Measurements from ENCODE around the gene FGF12. TPM values are rescaled to one million over a fixed set of nuclear protein-coding genes. Genes with fewer than 3 reads are reported as not detected.

The FGF12 gene
- total RNA-seq, 1 donor from 2014 or later = 3.2 TPM

DNA sequence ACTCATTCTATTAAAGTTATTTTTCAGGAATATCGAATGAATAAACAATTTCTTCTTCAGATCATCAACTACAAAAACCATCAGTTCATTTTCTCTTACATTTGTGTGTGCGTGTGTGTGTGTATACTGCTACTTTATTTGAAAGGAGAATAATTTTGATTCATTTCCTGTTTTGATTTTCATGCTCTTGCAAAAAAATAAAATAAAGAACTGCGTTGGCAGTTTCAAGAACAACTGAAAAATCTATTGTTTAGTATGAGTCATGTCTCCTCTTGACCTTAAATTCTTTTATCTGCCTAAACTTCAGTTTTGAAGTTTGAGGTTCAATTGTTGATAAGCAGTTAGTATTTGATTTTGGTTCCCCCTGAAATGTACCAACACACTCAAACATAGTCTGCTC, 540.8 kb downstream of the FGF12 start:
- no peak for DNase-seq (ENCODE audit: low spot score)

DNA sequence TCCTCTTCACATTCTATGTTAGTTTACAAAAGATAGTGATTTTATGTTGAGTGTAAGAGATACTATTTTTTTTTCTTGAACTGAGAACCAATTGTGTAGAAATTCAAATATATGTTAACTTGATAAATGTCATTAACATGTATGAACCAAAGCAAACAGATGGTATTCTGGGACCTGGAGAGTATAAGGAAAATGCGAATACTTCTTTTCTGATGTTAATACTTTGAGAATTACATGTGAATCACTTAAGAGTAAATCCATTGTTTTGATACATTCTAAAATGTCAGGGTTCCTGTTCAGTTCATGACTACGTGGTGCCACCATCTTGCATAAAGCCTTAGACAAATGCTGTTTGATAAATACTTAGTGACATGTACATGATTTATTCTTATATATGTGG, 541.3 kb downstream of the FGF12 start:
- no peak for DNase-seq (ENCODE audit: low spot score)

DNA sequence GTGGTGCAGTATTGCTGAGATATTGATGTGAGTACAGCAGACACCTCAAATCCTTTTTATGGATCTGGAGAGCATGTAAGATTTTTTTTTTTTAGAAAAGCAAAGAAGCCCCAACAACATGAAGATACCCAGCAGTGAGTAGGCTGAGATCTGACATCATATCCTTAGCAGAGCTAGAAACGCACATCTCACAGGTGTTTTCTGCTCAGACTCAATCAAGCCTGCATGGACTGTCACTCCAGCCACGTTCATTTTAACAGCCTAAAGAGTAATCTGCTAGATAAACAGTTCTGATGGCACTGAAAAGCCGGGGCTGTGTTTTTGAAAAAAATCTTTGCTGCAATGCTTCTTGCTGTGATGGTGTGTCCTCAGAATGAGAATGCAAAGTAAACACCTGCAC, 544.2 kb downstream of the FGF12 start:
- no peak for DNase-seq (ENCODE audit: low spot score)

DNA sequence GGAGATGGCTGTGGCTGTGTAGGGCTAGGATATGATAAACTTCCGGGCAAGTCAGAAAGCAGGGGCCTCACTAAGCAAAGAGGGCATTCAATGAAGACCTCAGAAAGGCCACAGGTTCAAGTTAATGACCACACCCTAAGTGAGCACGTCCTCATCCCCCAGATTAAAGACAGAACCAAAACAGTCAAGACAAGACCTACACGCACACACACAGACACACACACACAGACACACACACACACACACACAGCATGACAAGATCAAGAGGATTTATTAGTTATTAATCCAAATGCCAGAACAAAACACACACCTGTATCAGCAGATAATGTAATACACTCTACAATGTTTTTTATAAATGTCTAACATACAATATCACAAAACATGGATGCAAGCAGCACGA, 546.2 kb downstream of the FGF12 start:
- DNase-seq (ENCODE audit: low spot score) = no peak

DNA sequence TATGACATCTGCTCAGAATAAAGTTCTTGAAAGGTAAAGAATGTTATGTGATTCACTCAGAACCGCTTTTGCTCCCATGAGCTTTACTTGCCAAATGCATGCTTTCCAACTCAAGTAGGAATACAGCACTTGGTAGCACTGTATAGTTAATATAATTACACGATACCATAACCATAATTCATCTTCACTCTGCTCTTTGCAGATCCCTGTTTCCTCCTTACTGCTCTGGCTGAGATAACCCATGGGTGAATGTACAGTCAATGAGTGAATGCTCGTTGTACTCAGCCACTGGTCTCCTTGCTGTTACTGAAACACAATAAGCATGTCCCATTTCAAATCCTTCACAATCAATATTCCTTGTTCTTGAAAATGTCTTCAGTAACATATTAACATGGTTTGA, 550.0 kb downstream of the FGF12 start:
- DNase-seq (ENCODE audit: low spot score) = no peak

DNA sequence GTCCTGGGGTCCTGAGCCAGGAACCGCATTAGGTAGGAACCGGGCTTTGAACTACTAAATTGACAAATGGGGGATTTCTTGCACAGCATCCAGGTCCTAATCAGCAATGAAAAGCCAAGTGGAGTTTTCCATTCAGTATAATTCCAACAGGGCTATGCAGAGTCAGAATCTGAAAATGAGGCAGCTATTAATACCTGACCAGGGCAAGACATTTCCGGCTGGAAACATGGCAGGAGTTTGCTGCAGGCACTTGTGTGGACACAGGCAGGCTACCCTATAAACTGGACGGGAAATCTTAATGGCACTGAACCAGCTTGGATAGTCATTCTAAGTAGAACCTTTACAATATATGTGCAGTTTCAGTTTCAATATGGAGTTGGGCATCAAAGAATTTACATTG, 553.1 kb downstream of the FGF12 start:
- no peak for DNase-seq (ENCODE audit: low spot score)

DNA sequence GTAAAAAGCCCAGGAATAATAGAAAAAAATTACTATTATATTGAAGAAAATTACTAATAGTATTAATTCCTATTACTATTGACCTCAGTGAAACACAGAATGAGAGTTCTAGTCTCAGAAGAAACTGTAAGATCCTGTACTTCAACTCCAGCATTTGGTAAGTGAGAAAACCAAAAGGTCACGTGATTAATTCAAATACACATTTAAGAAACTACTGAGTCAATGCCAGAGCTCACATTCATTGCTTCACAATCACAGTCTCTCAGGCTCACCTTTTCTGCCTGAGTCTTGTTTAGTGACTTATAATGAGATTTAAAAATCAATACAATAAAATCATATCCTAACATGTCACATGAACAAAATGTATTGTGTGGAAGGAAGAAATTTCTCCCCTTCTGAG, 556.1 kb downstream of the FGF12 start:
- no peak for DNase-seq (ENCODE audit: low spot score)

DNA sequence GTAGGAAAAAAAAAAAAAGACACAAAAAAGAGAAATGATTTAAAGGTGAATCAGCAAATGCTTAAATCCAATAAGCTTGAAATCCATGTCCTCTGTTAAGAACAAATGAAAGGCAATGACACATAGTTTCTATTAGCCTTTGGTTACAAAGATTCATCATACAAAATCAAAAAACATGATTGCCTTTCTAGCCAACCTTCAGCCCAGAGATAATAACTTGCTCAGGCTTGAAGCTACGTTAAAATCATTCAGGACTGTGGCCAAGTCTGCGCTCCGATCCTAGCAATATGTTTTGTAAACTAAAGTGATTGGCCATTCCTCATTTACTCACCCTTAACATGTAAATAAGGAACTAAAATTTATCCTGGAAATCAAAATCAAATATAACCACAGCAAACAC, 556.7 kb downstream of the FGF12 start:
- no peak for DNase-seq (ENCODE audit: low spot score)

DNA sequence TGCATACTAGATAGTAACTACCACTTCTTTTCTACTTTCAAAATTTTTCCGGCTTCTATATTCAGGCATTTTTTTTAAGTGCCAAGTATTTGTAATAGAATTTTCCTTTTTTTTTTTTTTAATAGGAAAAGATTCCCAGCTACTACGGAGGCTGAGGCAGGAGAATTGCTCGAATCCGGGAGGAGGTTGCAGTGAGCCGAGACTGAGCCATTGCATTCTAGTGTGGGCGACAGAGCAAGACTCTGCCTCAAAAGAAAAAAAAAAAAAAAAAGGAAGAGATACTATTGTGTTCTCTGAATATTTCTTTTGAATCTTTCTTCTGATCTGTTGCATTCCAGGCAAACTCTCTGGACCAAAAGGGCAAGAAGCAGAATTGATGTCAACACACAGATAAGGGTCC, 557.3 kb downstream of the FGF12 start:
- DNase-seq (ENCODE audit: low spot score) = no peak

DNA sequence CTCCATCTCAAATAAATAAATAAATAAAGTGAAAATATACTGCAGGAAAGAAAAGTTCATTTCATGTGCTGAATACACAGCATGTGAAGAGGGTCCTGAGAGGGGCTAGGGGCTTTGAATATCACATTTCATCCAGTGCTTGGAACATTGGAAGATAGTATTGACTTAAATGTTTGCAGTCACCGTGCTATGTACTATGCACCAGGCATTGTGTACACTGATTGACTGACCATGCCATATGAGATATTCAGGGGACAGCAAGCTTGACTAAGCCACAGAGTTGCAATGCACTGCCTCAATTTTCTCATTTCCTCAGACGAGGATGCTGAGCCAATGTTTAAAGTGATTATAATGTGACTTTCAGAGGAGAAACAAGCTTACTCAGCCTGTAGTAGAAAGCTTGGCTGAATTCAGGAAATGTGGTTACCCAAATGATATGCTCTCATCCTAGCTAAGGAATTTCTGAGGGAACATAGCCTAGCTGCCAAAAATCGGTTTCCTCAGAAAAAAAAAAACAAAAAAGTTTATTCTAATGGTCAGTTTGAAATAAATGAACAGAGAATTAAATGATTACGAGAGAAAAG, 557.9 kb downstream of the FGF12 start:
- no peak for DNase-seq (ENCODE audit: low spot score)

DNA sequence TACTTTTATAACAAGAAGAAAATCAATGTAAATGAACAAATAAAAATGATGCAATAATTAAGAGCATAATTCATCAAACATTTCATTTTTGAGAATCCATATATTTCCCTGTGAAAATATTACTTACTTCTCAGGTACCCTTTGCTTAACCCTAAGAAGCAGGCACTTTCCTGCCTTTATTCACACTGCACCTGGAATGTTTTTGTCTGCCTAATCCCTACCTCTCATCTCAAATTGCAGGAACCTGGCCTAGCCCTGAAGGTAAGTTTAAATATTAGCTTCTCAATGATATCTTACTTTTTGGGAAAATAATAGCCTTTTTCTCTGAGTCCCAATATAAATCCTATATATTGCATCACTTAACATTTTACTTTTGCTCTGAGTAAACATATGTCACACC, 559.1 kb downstream of the FGF12 start:
- DNase-seq (ENCODE audit: low spot score) = no peak

DNA sequence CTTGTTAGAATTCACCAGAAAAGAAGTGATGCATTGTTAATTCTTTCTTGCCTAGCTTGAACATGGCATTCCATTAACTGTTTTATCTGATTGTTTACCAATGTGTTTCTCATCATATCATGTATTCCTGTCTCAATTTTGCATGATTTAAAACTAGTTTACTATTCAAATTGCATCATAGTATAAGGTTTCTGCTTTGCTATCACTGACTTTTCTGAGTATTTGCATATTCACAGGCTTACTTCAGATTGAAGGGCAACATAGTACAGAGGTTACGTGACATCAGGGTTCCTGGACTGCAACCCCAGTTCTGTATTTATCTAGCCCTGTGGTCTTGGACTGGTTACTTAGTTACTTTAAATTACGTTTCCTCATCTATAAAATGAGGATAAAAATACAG, 561.8 kb downstream of the FGF12 start:
- DNase-seq (ENCODE audit: low spot score) = no peak

DNA sequence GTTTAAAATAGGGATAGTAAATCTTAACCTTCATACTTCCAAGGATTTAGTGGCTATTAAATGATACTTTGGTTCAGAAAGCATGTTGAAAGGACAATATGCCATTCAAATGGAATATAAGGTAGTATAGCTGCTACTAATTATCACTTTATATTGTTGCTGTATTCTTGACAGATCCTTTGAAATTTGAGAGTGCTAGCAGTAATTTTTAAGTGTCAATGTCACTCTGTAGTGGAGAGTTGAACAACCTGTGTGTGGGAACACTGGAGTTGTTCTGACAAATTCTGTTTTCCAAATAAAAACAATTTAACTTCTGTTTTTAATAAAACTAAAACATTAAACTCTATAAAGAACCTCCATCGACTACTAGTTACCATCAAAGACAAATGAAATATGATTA, 565.7 kb downstream of the FGF12 start:
- no peak for DNase-seq (ENCODE audit: low spot score)

DNA sequence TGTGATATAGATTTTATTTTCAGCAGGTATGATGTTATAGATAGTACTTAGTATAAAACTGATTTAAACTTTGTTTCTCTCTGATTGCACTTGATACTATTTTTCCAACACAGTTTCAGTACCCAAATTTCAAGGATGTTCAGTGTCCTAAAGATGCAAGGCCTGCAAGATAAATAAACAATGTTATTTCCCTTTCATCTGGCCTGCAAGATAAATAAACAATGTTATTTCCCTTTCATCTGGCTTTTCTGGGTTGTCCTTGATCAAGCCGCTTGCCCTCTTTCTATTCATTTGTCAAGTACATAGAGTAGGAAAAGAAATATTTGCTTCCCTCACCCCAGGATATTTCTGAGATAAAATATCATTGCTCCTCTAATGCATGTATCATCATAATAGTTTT, 571.0 kb downstream of the FGF12 start:
- DNase-seq (ENCODE audit: low spot score) = no peak

DNA sequence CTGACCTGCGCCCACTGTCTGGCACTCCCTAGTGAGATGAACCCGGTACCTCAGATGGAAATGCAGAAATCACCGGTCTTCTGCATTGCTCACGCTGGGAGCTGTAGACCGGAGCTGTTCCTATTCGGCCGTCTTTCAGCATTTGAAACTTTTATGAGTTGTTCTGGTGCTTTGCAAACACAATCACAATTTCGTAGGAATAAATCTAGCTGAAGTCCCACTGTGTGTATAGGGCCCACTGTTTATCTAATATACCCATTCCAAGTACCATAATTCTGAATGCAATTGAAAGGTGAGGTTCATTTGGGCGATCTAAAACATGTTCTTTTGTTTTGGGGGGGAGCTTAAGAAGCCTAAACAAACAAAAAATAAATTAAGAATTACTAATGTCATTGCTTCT, 572.1 kb downstream of the FGF12 start:
- DNase-seq (ENCODE audit: low spot score) = no peak

DNA sequence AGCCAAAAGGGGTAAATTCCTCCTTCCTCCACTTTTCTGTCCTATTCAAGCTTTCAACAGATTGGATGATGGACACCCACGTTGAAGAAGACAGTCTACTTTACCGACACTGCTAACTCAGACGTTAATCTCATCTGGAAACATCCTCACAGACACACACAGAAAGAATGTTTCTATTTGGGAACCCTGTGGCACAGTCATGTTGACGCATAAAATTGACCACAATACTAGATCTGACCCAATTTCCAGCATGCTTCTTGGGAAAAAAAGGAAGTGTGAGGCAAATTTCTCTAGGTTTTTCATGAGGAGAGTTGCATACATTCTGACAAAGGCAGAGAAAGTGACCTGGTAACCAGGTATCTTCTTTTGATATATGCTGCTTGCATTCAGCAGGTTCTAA, 594.1 kb downstream of the FGF12 start:
- DNase-seq (ENCODE audit: low spot score) = no peak

DNA sequence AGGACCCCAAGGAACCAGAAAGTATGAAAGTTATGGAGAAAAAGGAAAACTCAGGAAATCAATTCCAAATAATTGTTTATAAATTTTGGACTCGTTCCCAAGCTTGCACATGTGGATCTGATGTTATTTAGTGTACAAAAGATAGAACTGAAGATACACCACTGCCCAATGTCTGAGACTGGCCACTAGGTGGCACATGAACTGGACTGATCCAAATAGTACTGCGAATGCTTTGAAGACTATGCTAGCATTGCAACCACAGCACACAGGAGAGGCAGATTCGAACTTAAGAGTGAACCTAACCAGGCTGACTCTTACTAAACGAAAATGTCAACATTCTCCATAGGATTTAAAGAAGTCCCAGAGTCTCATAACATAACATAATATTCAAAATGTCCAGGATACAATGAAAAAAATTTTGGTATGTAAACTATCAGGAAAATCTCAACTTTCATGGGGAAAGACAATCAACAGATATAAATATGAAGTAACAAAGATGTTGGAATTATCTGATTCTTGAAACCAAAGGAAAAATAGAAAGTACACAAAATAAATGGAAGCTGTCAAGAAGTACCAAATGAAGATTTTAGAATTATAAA, 596.7 kb downstream of the FGF12 start:
- DNase-seq (ENCODE audit: low spot score) = peak; percentile 45

DNA sequence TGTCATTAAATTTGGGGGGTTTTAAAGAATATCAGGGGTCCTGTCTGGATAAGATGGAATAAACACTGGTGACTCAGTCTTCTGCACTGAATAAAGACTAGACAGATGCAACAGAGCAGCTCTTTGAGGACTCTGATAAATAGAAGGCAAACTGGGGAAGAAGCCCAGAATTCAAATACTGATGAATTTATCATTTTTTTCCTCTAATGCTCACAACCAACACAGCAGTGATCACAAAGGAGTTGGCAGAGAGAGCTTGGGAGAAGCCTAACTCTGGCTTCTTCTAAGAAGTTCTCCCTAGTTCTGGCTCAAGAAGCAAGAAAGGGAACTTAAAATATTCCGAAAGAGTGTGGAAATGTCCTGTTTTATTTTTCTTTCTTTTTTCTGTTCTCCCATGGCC, 597.8 kb downstream of the FGF12 start:
- no peak for DNase-seq (ENCODE audit: low spot score)

DNA sequence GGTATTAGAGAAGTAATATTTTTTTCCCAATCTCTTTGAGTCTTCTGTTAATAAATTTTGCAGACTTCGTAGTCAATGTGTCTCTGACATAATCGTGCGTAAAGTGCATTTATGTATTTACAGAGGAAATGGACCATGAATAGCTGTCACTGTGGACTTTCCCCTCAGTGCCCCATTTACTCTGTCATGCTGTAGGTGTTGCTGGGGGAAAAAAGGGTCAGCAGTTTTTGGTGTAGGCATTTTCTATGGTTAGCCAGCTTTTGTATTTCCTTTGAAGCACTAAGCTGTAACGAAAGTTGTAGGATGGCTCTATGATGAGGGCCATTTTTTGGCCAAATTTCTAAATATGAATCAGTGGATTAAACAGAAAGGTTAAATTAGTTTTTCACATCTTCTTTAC, 598.4 kb downstream of the FGF12 start:
- no peak for DNase-seq (ENCODE audit: low spot score)

DNA sequence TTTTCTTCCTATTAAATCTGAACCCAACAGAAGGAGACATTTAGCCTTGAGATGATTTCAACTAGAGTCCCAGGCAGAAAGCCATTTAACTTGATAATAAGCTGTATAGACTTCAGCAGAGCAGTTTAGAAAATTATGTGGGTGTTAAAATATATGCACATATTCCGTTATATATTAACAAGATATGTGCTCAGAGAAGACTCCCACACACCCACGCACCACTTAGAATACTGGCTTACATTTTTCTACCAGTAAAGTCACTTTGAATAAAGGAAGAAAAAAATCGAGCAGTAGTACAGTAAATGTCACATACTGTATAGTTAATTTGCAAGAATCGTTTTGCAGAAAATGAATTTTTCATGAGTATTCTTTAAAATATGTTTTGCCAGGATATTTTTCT, 599.3 kb downstream of the FGF12 start:
- no peak for DNase-seq (ENCODE audit: low spot score)

DNA sequence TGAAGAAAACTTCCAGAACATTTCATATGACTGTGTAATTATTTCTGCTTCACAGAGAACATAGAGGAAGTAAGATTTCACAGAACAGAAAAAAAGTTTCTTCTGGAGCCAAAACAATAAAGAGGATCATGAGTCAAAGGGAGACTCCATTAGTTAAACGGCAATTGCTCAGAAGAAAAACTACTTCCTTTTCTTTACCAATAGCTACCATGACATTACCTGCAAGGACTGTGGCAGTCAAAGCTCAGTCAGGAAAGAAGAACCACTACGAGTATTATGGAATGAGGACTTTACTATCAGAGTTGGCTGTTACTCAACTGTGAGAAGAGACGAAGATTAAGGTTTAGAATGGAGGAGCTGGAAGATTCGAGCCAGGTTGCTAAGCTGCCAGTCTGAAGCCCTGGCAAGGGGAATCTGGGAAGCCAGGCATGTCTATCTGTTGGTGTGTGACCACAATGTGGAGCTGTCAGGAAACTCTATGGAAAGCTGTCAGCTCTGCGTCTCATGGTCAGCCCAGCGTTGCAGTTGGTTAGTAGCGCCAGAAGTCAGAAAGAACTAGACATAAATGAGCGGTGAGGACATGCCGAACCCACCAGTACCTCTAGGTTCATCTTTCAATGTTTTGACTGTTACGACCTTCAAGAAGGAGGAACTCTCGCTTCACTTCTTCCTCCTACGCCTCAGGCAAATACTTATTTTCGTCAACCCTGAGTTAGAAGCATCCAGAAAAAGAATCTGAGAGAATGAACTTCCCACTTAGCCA, 604.3 kb downstream of the FGF12 start:
- no peak for DNase-seq (ENCODE audit: low spot score)

DNA sequence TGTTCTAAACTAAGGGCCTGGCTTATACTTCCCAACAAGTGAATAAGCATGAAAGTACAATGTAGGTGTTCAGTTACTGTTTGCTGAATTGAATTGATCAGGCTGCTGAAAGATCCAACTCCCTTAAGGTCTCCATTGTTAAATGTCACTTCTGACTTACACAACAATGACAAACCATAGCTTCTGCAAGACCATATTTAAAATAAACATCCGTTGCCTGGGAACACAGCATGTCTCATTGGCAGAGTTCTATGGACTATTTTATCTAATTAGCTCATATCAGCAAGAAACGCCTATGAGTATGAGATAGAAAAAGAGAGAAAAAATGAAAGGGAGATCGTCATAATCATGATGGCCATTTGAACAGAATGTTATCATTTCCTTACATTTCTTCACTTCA, 605.4 kb downstream of the FGF12 start:
- no peak for DNase-seq (ENCODE audit: low spot score)

DNA sequence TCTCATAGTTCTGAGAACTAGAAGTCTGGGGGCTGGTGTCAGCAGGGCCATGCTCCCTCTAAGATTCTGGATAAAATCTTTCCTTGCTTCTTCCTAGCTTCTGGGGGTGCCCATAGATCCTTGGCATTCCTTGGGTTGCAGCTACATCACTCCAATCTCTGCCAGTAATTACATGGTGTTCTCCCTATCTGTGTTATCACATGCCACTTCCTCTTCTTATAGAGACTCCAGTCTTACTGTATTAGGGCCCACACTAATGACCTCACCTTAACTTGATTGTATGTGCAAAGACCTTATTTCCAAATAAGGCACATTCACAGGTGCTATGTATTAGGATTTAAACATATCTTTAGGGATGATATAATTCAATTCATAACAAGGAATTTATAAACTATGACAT, 618.5 kb downstream of the FGF12 start:
- DNase-seq (ENCODE audit: low spot score) = no peak

DNA sequence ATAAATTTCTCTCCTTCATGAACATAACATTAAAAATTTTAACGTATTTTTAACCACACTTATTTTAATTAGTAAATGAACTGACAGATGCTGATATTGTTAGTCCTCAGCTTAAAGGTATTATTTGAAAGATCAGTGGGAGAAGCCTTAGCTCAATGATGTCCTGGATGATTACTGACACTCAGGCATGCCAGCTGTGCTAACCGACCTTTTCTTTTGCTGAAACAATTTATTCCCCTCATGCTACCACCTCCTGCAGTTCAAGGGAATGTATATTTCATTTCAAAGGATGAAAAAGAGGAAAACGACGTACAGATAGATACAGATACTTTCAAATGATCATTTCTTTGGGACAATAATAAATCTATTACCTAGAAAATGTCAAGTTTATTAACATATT, 620.8 kb downstream of the FGF12 start:
- DNase-seq (ENCODE audit: low spot score) = no peak

Data from ureter (tissue), 1 donor.